HepG2 (cell line): ENCODE measurements around the gene SLC4A11. TPM values are rescaled to one million over a fixed set of nuclear protein-coding genes. Genes with fewer than 3 reads are reported as not detected.

ENCODE experiments used
- HES4 ChIP-seq: sonication (generic); formaldehyde crosslinking; IDR thresholded peaks from 2 replicates; pipeline ENCODE4 v1.9.0; 2021; ENCODE audit warnings: mild to moderate bottlenecking, missing genetic modification reagents, borderline replicate concordance
- KDM5B ChIP-seq: sonication (generic); formaldehyde crosslinking; IDR thresholded peaks from 2 replicates; pipeline ENCODE4 v1.4.0; 2020; ENCODE audit warnings: missing genetic modification reagents, mild to moderate bottlenecking, borderline replicate concordance
- MAFF ChIP-seq: IDR thresholded peaks from 2 replicates; pipeline ENCODE4 v1.6.1; 2011; ENCODE audit warnings: low read depth, low read length, improper control_type of control experiment
- MED8 ChIP-seq: sonication (generic); formaldehyde crosslinking; IDR thresholded peaks from 2 replicates; pipeline ENCODE4 v1.8.1; 2023; ENCODE audit warnings: mild to moderate bottlenecking, missing genetic modification reagents; ENCODE audit not compliant: insufficient replicate concordance
- MEF2D ChIP-seq: sonication (generic); formaldehyde crosslinking; IDR thresholded peaks from 2 replicates; pipeline ENCODE4 v1.5.1; 2020; ENCODE audit warnings: mild to moderate bottlenecking, missing genetic modification reagents
- RORA ChIP-seq: sonication (generic); formaldehyde crosslinking; IDR thresholded peaks from 2 replicates; pipeline ENCODE4 v1.5.0; 2020; ENCODE audit warnings: mild to moderate bottlenecking, missing genetic modification reagents, moderate library complexity
- SALL1 ChIP-seq: sonication (generic); formaldehyde crosslinking; IDR thresholded peaks from 2 replicates; pipeline ENCODE4 v1.8.0; 2022; ENCODE audit warnings: mild to moderate bottlenecking, missing genetic modification reagents
- SAP130 ChIP-seq: IDR thresholded peaks from 2 replicates; pipeline ENCODE4 v1.6.1; 2016; ENCODE audit warnings: low read depth
- UBTF ChIP-seq: sonication (generic); formaldehyde crosslinking; IDR thresholded peaks from 2 replicates; pipeline ENCODE4 v1.4.0; 2020; ENCODE audit warnings: mild to moderate bottlenecking, missing genetic modification reagents
- ZBTB20 ChIP-seq: sonication (generic); formaldehyde crosslinking; IDR thresholded peaks from 2 replicates; pipeline ENCODE4 v1.8.1; 2023; ENCODE audit warnings: missing genetic modification reagents, low read depth, mild to moderate bottlenecking, borderline replicate concordance
- ZFP90 ChIP-seq: sonication (generic); formaldehyde crosslinking; IDR thresholded peaks from 2 replicates; pipeline ENCODE4 v1.8.0; 2022; ENCODE audit warnings: missing genetic modification reagents, mild to moderate bottlenecking, inconsistent platforms, borderline replicate concordance
- ZHX2 ChIP-seq, 2 experiments: sonication (generic) in 1 of 2; formaldehyde crosslinking in 1 of 2; IDR thresholded peaks; 2 replicates each; pipeline versions ENCODE4 v1.6.1 to v1.9.0; 2014 to 2022; ENCODE audit warnings: antibody characterized with exemption in 1 of 2, borderline replicate concordance in 1 of 2, inconsistent platforms in 1 of 2, low read depth in 1 of 2, missing genetic modification reagents in 1 of 2
- ZIK1 ChIP-seq: sonication (generic); formaldehyde crosslinking; IDR thresholded peaks from 2 replicates; pipeline ENCODE4 v1.5.0; 2020; ENCODE audit warnings: mild to moderate bottlenecking, low read depth, missing genetic modification reagents, borderline replicate concordance
- ZNF350 ChIP-seq: sonication (generic); formaldehyde crosslinking; IDR thresholded peaks from 2 replicates; pipeline ENCODE4 v1.4.0; 2020; ENCODE audit warnings: mild to moderate bottlenecking, low read depth, missing genetic modification reagents, borderline replicate concordance
- ZNF83 ChIP-seq: sonication (generic); formaldehyde crosslinking; IDR thresholded peaks from 2 replicates; pipeline ENCODE4 v1.4.0; 2020; ENCODE audit warnings: missing genetic modification reagents, mild to moderate bottlenecking, borderline replicate concordance
- polyA plus RNA-seq, 8 experiments: library from polyadenylated mRNA; depleted of rRNA in 3 of 8; stranded (reverse) in 7 of 8; unstranded in 1 of 8; fragments of >200 nt; fragmentation: Illumina TruSeq in 4 of 8; extraction: Trizol in 4 of 8; gene quantifications; 2 replicates each; pipeline versions ENCODE4 v1.2.1 to v1.2.3, GENCODE V29; 2011 to 2016; ENCODE audit warnings: low read depth in 4 of 8, missing spikeins in 1 of 8, mixed read lengths in 1 of 8; ENCODE audit not compliant: insufficient read depth in 1 of 8
- total RNA-seq, 5 experiments: library from RNA; depleted of rRNA; stranded (reverse); fragments of >200 nt; fragmentation: Illumina TruSeq; extraction: Trizol; gene quantifications; 2 replicates each; pipeline ENCODE4 v1.2.3, GENCODE V29; 2016; ENCODE audit warnings: low read depth in 1 of 5
- TF ChIP-seq, protein P1 (sequence below): sonication (generic); formaldehyde crosslinking; IDR thresholded peaks from 2 replicates; pipeline ENCODE4 v1.9.0; 2022; ENCODE audit warnings: low read depth, missing genetic modification reagents

SLC4A11 gene
- total and polyA plus RNA-seq, 2 of the 13 experiments (the other 11 are each of a cell fraction or from before 2014, with no cell fraction given) = 3.9 to 27.0 TPM

DNA sequence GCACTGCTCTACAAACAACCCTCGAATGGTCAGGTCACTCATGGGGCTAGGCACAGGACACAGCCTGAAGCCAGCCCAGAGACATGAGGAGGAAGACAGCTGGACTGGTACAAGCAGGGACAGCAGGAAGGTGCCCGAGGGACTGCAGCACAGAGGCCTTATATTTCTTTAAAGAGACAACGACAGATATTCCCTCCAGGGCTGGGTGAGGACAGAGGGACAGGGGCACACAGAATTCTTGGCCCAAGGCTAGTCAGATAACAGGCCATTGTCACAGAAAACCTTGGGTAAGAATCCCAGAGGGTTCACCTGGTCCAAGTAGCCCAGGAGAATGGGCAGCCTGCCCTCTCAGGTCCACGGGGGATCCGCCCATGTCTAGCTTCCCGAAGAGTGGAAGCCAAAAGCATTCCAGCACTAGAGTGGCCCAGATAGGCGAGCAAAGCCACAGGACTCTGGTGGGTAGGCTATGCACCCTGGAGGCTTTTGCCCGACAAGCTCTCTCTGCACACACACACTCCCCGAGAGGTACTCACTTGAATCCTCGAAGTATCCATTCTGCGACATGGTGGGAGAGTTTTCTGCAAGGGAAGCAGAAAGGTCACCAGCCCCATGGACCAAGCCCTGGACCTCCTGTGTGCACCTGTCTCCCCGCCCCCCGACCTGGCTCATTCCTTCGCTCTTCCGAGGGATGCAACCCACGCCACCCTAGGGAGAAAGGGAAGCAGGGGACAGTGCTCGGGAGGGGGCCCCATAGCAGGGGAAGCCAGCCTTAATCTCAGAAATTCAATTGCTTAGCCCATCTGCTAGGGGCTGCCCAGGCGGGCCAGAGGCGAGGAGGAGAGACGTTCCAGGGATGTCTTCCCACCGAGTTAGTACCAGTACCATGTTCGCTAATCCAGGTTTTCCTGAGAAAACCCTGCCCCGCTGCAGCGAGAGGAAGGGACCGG is 1.7 kb downstream of the SLC4A11 start (continued):
- TF ChIP-seq ZNF350 (CRISPR knock-in tag) (0 out of 2 replicates have a peak, but pooled peaks have one; percentile 6), RORA (CRISPR knock-in tag) (no peak), ZHX2 (IDR thresholded peaks at IDR 0.05; ENCODE audit: low read depth) (0 out of 2 replicates have a peak, but pooled peaks have one; percentile 9), ZHX2 (CRISPR knock-in tag; IDR thresholded peaks at IDR 0.05; ENCODE audit: borderline replicate concordance) (no peak), KDM5B (0 out of 2 replicates have a peak, but pooled peaks have one; percentile 33), MED8 (CRISPR knock-in tag) (no peak), ZNF83 (CRISPR knock-in tag) (0 out of 2 replicates have a peak, but pooled peaks have one; percentile 22), UBTF (CRISPR knock-in tag) (0 out of 2 replicates have a peak, but pooled peaks have one; percentile 22), SALL1 (CRISPR knock-in tag) (0 out of 2 replicates have a peak, but pooled peaks have one; percentile 12), SAP130 (0 out of 2 replicates have a peak, but pooled peaks have one; percentile 22), ZIK1 (CRISPR knock-in tag) (no peak), ZFP90 (CRISPR knock-in tag) (0 out of 2 replicates have a peak, but pooled peaks have one; percentile 0), MEF2D (CRISPR knock-in tag) (no peak), HES4 (CRISPR knock-in tag) (0 out of 2 replicates have a peak, but pooled peaks have one; percentile 48), ZBTB20 (CRISPR knock-in tag) (no peak), MAFF (peak; percentile 54)
- TF ChIP-seq, protein P1, sequence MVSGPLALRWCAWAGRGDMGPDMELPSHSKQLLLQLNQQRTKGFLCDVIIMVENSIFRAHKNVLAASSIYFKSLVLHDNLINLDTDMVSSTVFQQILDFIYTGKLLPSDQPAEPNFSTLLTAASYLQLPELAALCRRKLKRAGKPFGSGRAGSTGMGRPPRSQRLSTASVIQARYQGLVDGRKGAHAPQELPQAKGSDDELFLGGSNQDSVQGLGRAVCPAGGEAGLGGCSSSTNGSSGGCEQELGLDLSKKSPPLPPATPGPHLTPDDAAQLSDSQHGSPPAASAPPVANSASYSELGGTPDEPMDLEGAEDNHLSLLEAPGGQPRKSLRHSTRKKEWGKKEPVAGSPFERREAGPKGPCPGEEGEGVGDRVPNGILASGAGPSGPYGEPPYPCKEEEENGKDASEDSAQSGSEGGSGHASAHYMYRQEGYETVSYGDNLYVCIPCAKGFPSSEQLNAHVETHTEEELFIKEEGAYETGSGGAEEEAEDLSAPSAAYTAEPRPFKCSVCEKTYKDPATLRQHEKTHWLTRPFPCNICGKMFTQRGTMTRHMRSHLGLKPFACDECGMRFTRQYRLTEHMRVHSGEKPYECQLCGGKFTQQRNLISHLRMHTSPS (CRISPR knock-in tag) = 0 out of 2 replicates have a peak, but pooled peaks have one; percentile 31
